WTC11 (cell line): Measurements from ENCODE around the gene ANO7. TPM values are rescaled to one million over a fixed set of nuclear protein-coding genes. Genes with fewer than 3 reads are reported as not detected.

ENCODE experiments used
- ATAC-seq: fragments of 200-7000 bp; cut with Tn5 transposase; 2 replicates; pipeline ENCODE4 v1.10.0; 2021; ENCODE audit warnings: mild to moderate bottlenecking, moderate library complexity
- CTCF ChIA-PET: fragments of 300-600 bp; sonication (Branson Sonifier 250); formaldehyde crosslinking; loops from one replicate; lab custom pipeline; 2021; ENCODE audit warnings: antibody characterized with exemption; lab: Charles Lee
- POLR2A ChIA-PET: fragments of 350-600 bp; sonication (Branson Sonifier 250); formaldehyde crosslinking; loops from one replicate; lab custom pipeline; 2021; ENCODE audit warnings: antibody characterized with exemption; lab: Charles Lee
- DNase-seq: peaks from one replicate; pipeline ENCODE4 v3.0.0; 2021; ENCODE audit warnings: low spot score
- H3K27ac Mint-ChIP-seq: 2 replicates; pipeline ENCODE4 v1.8.0; 2021; ENCODE audit warnings: mixed read lengths
- H3K27me3 Mint-ChIP-seq: 2 replicates; pipeline ENCODE4 v1.8.0; 2021; ENCODE audit warnings: low read depth, mild to moderate bottlenecking, moderate library complexity, mixed read lengths
- H3K36me3 Mint-ChIP-seq: 2 replicates; pipeline ENCODE4 v1.8.0; 2021; ENCODE audit warnings: mixed read lengths
- H3K4me1 Mint-ChIP-seq: 2 replicates; pipeline ENCODE4 v1.8.0; 2022; ENCODE audit warnings: mixed read lengths
- H3K4me3 Mint-ChIP-seq: 2 replicates; pipeline ENCODE4 v1.8.0; 2021; ENCODE audit warnings: mild to moderate bottlenecking, moderate library complexity, mixed read lengths
- H3K9me3 Mint-ChIP-seq: 2 replicates; pipeline ENCODE4 v1.8.0; 2021; ENCODE audit warnings: mixed read lengths
- ATF1 ChIP-seq: sonication (generic); formaldehyde crosslinking; IDR thresholded peaks from 2 replicates; pipeline ENCODE4 v1.8.1; 2023; ENCODE audit warnings: mild to moderate bottlenecking, moderate library complexity, missing genetic modification reagents
- ATF2 ChIP-seq: sonication (generic); formaldehyde crosslinking; IDR thresholded peaks from 2 replicates; pipeline ENCODE4 v1.8.1; 2022; ENCODE audit warnings: low read depth, missing genetic modification reagents, borderline replicate concordance
- ATF6 ChIP-seq: sonication (generic); formaldehyde crosslinking; IDR thresholded peaks from 2 replicates; pipeline ENCODE4 v1.8.1; 2023; ENCODE audit warnings: mild to moderate bottlenecking, missing genetic modification reagents
- CREB1 ChIP-seq: sonication (generic); formaldehyde crosslinking; IDR thresholded peaks from 2 replicates; pipeline ENCODE4 v1.8.0; 2023; ENCODE audit warnings: mild to moderate bottlenecking, missing genetic modification reagents
- E2F1 ChIP-seq: sonication (generic); formaldehyde crosslinking; IDR thresholded peaks from 2 replicates; pipeline ENCODE4 v1.8.0; 2022; ENCODE audit warnings: mild to moderate bottlenecking, missing genetic modification reagents
- EMX1 ChIP-seq: fragments of 250-450 bp; sonication (Bioruptor Pico); IDR thresholded peaks from 2 replicates; pipeline ENCODE4 v1.8.0; 2021; ENCODE audit warnings: mild to moderate bottlenecking
- GABPB1 ChIP-seq: sonication (generic); formaldehyde crosslinking; IDR thresholded peaks from 2 replicates; pipeline ENCODE4 v1.8.1; 2023; ENCODE audit warnings: mild to moderate bottlenecking, missing genetic modification reagents
- IRF2 ChIP-seq: sonication (generic); formaldehyde crosslinking; IDR thresholded peaks from 2 replicates; pipeline ENCODE4 v1.8.0; 2022; ENCODE audit warnings: low read depth, missing genetic modification reagents, borderline replicate concordance
- MAX ChIP-seq: sonication (generic); formaldehyde crosslinking; IDR thresholded peaks from 2 replicates; pipeline ENCODE4 v1.8.0; 2022; ENCODE audit warnings: mild to moderate bottlenecking, missing genetic modification reagents
- NR2C2 ChIP-seq: sonication (generic); formaldehyde crosslinking; IDR thresholded peaks from 2 replicates; pipeline ENCODE4 v1.8.0; 2022; ENCODE audit warnings: mild to moderate bottlenecking, missing genetic modification reagents
- SMAD3 ChIP-seq: sonication (generic); formaldehyde crosslinking; IDR thresholded peaks from 2 replicates; pipeline ENCODE4 v1.8.0; 2022; ENCODE audit warnings: missing genetic modification reagents, mild to moderate bottlenecking, borderline replicate concordance
- SMAD4 ChIP-seq: sonication (generic); formaldehyde crosslinking; IDR thresholded peaks from 2 replicates; pipeline ENCODE4 v1.8.0; 2022; ENCODE audit warnings: mild to moderate bottlenecking, missing genetic modification reagents
- USF1 ChIP-seq: sonication (generic); formaldehyde crosslinking; IDR thresholded peaks from 2 replicates; pipeline ENCODE4 v1.8.0; 2022; ENCODE audit warnings: mild to moderate bottlenecking, missing genetic modification reagents
- USF2 ChIP-seq: sonication (generic); formaldehyde crosslinking; IDR thresholded peaks from 2 replicates; pipeline ENCODE4 v1.8.1; 2023; ENCODE audit warnings: mild to moderate bottlenecking, missing genetic modification reagents, moderate library complexity
- ZNF138 ChIP-seq: sonication (generic); formaldehyde crosslinking; conservative IDR thresholded peaks from 2 replicates; pipeline ENCODE4 v1.8.1; 2022; ENCODE audit warnings: mild to moderate bottlenecking, moderate library complexity, missing genetic modification reagents
- ZNF232 ChIP-seq: sonication (generic); formaldehyde crosslinking; IDR thresholded peaks from 2 replicates; pipeline ENCODE4 v1.8.0; 2022; ENCODE audit warnings: mild to moderate bottlenecking, missing genetic modification reagents
- ZNF317 ChIP-seq: sonication (generic); formaldehyde crosslinking; IDR thresholded peaks from 2 replicates; pipeline ENCODE4 v1.8.1; 2023; ENCODE audit warnings: low read depth, mild to moderate bottlenecking, moderate library complexity, missing genetic modification reagents, borderline replicate concordance
- ZNF416 ChIP-seq: fragments of 250-450 bp; sonication (Bioruptor Pico); IDR thresholded peaks from 2 replicates; pipeline ENCODE4 v1.9.0; 2021; ENCODE audit warnings: mild to moderate bottlenecking, inconsistent platforms
- ZNF423 ChIP-seq: fragments of 250-450 bp; sonication (Bioruptor Pico); IDR thresholded peaks from 2 replicates; pipeline ENCODE4 v2.1.2; 2022; ENCODE audit warnings: mild to moderate bottlenecking, moderate library complexity
- total RNA-seq: library from RNA; stranded (reverse); gene quantifications from 3 replicates; pipeline ENCODE4 v1.2.3, GENCODE V29; 2021

Gene ANO7
- total RNA-seq, 1 experiment from 2014 or later, result 8.0 TPM

GRCh38 chr2:241257419-241258032 is 69.0 kb downstream of the ANO7 start:
- CTCF ChIA-PET, result interaction anchor here (1.1 kb wide), 1 partner anchor 32 kb away, joined by 3 read pairs; no protein-coding TSS in a partner anchor
- peaks cover 77% of the 10 kb centered on the region for H3K36me3 Mint-ChIP-seq
- no peaks in the 10 kb centered on the region for H3K9me3 Mint-ChIP-seq
- no peak overlapping the region for H3K4me3 Mint-ChIP-seq
- H3K27ac Mint-ChIP-seq, result 0 out of 2 replicates have a peak overlapping the region, but pooled peaks have one; percentile 27
- TF ChIP-seq NR2C2, result no peak
- TF ChIP-seq, all 79 proteins: peak for 0
- DNase-seq (no peak), ATAC-seq (no peak)
- Mint-ChIP-seq H3K4me1 (no peaks in the 10 kb centered on the region), H3K27me3 (no peaks in the 10 kb centered on the region)
- POLR2A ChIA-PET, result no interaction called here

GRCh38 chr2:241258505-241259280 is 70.2 kb downstream of the ANO7 start:
- Mint-ChIP-seq H3K4me3 (no peak overlapping the region), H3K4me1 (no peaks in the 10 kb centered on the region), H3K36me3 (peaks cover 75% of the 10 kb centered on the region), H3K9me3 (no peaks in the 10 kb centered on the region), H3K27me3 (no peaks in the 10 kb centered on the region), H3K27ac (peak overlapping the region; percentile 3; the same call in 1 of the 2 replicates)
- TF ChIP-seq ZNF317 (CRISPR knock-in tag) (no peak), GABPB1 (CRISPR knock-in tag) (no peak), ZNF423 (CRISPR knock-in tag) (no peak), USF1 (CRISPR knock-in tag) (no peak), E2F1 (no peak), SMAD3 (CRISPR knock-in tag) (no peak), ATF2 (CRISPR knock-in tag) (no peak), EMX1 (CRISPR knock-in tag) (no peak), ZNF232 (no peak), ATF6 (CRISPR knock-in tag) (no peak), ZNF416 (CRISPR knock-in tag) (no peak), IRF2 (CRISPR knock-in tag) (no peak), MAX (CRISPR knock-in tag) (no peak), SMAD4 (no peak), ATF1 (CRISPR knock-in tag) (no peak), USF2 (no peak), ZNF138 (CRISPR knock-in tag) (no peak), CREB1 (CRISPR knock-in tag) (no peak)
- POLR2A ChIA-PET, result no interaction called here
- CTCF ChIA-PET, result interaction anchor here (1.1 kb wide), 1 partner anchor 31 kb away, joined by 3 read pairs; no protein-coding TSS in a partner anchor
- ATAC-seq (no peak), DNase-seq (no peak)
